PC-9 (cell line): ENCODE measurements around the gene MYEF2. TPM values are rescaled to one million over a fixed set of nuclear protein-coding genes. Genes with fewer than 3 reads are reported as not detected.

Experiments
- BruUV-seq: library from RNA; stranded (reverse); fragments of 400-500 nt; replicated peaks from 2 replicates; lab custom pipeline; 2021; lab: Mats Ljungman, UMichigan
- CTCF ChIA-PET: fragments of 300-600 bp; sonication (Branson Sonifier 250); formaldehyde crosslinking; loops from one replicate; lab custom pipeline; 2022; ENCODE audit warnings: antibody characterized with exemption; lab: Charles Lee
- POLR2A ChIA-PET: fragments of 300-600 bp; sonication (Branson Sonifier 250); formaldehyde crosslinking; loops from one replicate; lab custom pipeline; 2022; ENCODE audit warnings: antibody characterized with exemption; ENCODE audit not compliant: unreplicated experiment; lab: Charles Lee
- DNase-seq, 2 experiments: peaks; one replicate each; pipeline versions ENCODE4 v3.0.0 to v3.0.0-alpha.2; 2015 to 2022; ENCODE audit warnings: mixed read lengths in 1 of 2
- H2AFZ ChIP-seq: fragments of 200-600 bp; sonication (generic); 2 replicates; pipeline ENCODE4 v1.8.1; 2017; ENCODE audit warnings: antibody characterized with exemption
- H3F3A ChIP-seq: fragments of 200-600 bp; sonication (generic); 2 replicates; pipeline ENCODE4 v1.8.1; 2017; ENCODE audit warnings: antibody characterized with exemption, mild to moderate bottlenecking, low read depth; ENCODE audit not compliant: insufficient read depth
- H3K27ac ChIP-seq: fragments of 200-600 bp; sonication (generic); 2 replicates; pipeline ENCODE4 v1.6.1; 2016; ENCODE audit warnings: mixed run types
- H3K27me3 ChIP-seq: fragments of 200-600 bp; sonication (generic); 2 replicates; pipeline ENCODE4 v1.6.1; 2016; ENCODE audit warnings: low read depth, mixed run types; ENCODE audit not compliant: insufficient read depth
- H3K36me3 ChIP-seq: fragments of 200-600 bp; sonication (generic); 2 replicates; pipeline ENCODE4 v1.6.1; 2016; ENCODE audit warnings: low read depth, mixed run types
- H3K4me1 ChIP-seq: fragments of 200-600 bp; sonication (generic); replicated peaks from 2 replicates; pipeline ENCODE4 v1.6.1; 2016; ENCODE audit warnings: mixed run types; ENCODE audit not compliant: insufficient read depth
- H3K4me2 ChIP-seq: fragments of 200-600 bp; sonication (generic); 2 replicates; pipeline ENCODE4 v1.6.1; 2017; ENCODE audit warnings: mixed run types
- H3K4me3 ChIP-seq: fragments of 200-600 bp; sonication (generic); 2 replicates; pipeline ENCODE4 v1.6.1; 2016; ENCODE audit warnings: mixed run types
- H3K79me2 ChIP-seq: fragments of 200-600 bp; sonication (generic); 2 replicates; pipeline ENCODE4 v1.6.1; 2017; ENCODE audit warnings: low read depth, mixed run types
- H3K9me2 ChIP-seq: fragments of 200-600 bp; sonication (generic); 2 replicates; pipeline ENCODE4 v1.8.1; 2017; ENCODE audit warnings: mild to moderate bottlenecking; ENCODE audit not compliant: insufficient read depth
- H3K9me3 ChIP-seq: fragments of 200-600 bp; sonication (generic); 2 replicates; pipeline ENCODE4 v1.8.1; 2016; ENCODE audit warnings: low read depth; ENCODE audit not compliant: insufficient read depth
- H4K20me1 ChIP-seq: fragments of 200-600 bp; sonication (generic); 2 replicates; pipeline ENCODE4 v1.8.1; 2017; ENCODE audit not compliant: insufficient read depth
- CTCF ChIP-seq: fragments of 200-600 bp; sonication (generic); conservative IDR thresholded peaks from 2 replicates; pipeline ENCODE4 v1.6.1; 2017; ENCODE audit warnings: mixed run types, antibody characterized with exemption, mild to moderate bottlenecking, moderate library complexity
- EZH2 ChIP-seq: fragments of 200-600 bp; sonication (generic); IDR thresholded peaks from 2 replicates; pipeline ENCODE4 v1.8.0; 2017; ENCODE audit warnings: antibody characterized with exemption, low read depth
- intact Hi-C: fragments of 100-400 bp; cut with micrococcal nuclease; formaldehyde crosslinking; loops from one replicate; pipeline ENCODE4 v1.10.0; 2022; ENCODE audit not compliant: unreplicated experiment
- total RNA-seq: library from RNA; stranded (reverse); gene quantifications from 2 replicates; pipeline ENCODE4 v1.2.3, GENCODE V29; 2021

Gene MYEF2
- total RNA-seq, 1 experiment from 2014 or later: 2.1 TPM

DNA sequence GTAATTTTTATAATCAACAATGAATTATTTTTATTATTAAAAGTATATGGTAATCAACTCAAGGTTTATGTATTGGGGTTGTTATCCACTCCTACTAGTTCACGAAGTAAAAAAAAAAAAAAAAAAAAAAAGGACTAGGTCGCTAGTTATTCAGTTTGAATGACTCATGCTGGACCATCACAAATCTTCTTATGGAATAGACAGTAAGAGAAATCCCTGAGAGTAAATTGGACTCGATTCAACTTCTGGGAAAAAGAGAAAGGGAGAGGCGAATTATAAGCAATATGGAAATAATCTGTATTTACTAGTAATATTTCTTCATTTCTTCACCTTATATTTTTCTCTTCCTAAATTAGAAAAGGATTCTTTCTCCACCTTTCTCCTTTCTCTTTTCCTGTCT, 2.0 kb downstream of the MYEF2 start:
- no peaks in the 10 kb centered on the region for H3K9me3 ChIP-seq
- no peaks in the 10 kb centered on the region for H3K79me2 ChIP-seq
- H3K27me3 ChIP-seq: peaks cover 8% of the 10 kb centered on the region; the same call in 1 of the 2 replicates
- H3K9me2 ChIP-seq: no peaks in the 10 kb centered on the region
- H3K27ac ChIP-seq: no peak overlapping the region
- no peak for TF ChIP-seq CTCF
- TF ChIP-seq EZH2: no peak
- H3K4me2 ChIP-seq: no peak overlapping the region
- H3K4me1 ChIP-seq: no peaks in the 10 kb centered on the region
- POLR2A ChIA-PET: no interaction called here
- no peak overlapping the region for H2AFZ ChIP-seq
- no peaks in the 10 kb centered on the region for H3F3A ChIP-seq
- BruUV-seq: no TSS peak
- H3K36me3 ChIP-seq: no peaks in the 10 kb centered on the region
- H3K4me3 ChIP-seq: no peak overlapping the region
- DNase-seq: no peak
- no peaks in the 10 kb centered on the region for H4K20me1 ChIP-seq
- CTCF ChIA-PET: no interaction called here
- intact Hi-C loops: no loop called here

DNA sequence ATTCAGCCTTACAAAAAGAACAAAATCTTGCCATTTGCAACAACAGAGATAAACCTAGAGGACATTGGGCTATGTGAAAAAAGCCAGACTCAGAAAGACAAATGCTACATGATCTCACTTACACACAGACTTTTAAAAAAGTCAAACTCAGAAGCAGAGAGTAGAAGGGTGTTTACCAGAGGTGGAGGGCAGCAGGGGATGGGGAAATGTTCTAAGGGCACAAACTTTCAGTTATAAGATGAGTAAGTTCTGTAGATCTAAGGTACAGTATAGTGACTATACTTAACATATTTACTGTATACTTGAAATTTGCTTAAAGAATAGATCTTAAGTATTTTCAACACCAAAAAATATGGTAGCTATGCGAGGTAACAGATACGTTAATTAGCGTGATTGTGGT, 3.0 kb downstream of the MYEF2 start:
- Histone ChIP-seq H3K27ac (no peak overlapping the region), H4K20me1 (no peaks in the 10 kb centered on the region), H3K4me1 (no peaks in the 10 kb centered on the region), H3K79me2 (no peaks in the 10 kb centered on the region), H3F3A (no peaks in the 10 kb centered on the region), H2AFZ (no peak overlapping the region), H3K4me3 (no peak overlapping the region), H3K36me3 (no peaks in the 10 kb centered on the region), H3K27me3 (peaks cover 8% of the 10 kb centered on the region; the same call in 1 of the 2 replicates), H3K4me2 (no peak overlapping the region), H3K9me2 (no peaks in the 10 kb centered on the region), H3K9me3 (no peaks in the 10 kb centered on the region)
- no TSS peak for BruUV-seq
- no peak for TF ChIP-seq CTCF
- TF ChIP-seq EZH2: no peak
- CTCF ChIA-PET: no interaction called here
- intact Hi-C loops: no loop called here
- POLR2A ChIA-PET: no interaction called here
- no peak for DNase-seq

DNA sequence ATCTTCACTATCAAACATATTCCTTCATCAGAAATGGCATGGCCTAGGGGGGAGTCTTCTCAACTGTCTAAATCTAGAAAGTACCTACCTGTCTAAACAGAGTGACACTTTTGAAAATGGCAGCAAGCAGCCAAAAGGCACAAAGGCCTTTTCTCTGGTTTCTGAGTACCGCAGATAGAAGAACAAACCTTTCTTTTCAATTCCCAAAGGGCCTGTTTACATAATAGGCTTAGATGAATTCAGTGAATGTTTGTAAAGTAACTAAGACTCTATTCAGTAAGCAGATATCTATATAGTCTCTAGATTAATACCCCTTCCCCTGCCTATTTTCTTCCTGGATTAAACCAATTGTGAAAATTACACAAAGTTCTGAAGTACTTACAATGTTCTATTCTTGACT, 7.1 kb downstream of the MYEF2 start:
- no peaks in the 10 kb centered on the region for H4K20me1 ChIP-seq
- no peaks in the 10 kb centered on the region for H3K9me2 ChIP-seq
- intact Hi-C loops: no loop called here
- no peak overlapping the region for H3K27ac ChIP-seq
- H3K9me3 ChIP-seq: no peaks in the 10 kb centered on the region
- no peaks in the 10 kb centered on the region for H3K79me2 ChIP-seq
- no peak overlapping the region for H3K4me3 ChIP-seq
- no peak overlapping the region for H3K4me2 ChIP-seq
- POLR2A ChIA-PET: no interaction called here
- H3K4me1 ChIP-seq: no peaks in the 10 kb centered on the region
- TF ChIP-seq CTCF (no peak), EZH2 (no peak)
- CTCF ChIA-PET: no interaction called here
- H3K36me3 ChIP-seq: no peaks in the 10 kb centered on the region
- no peak overlapping the region for H2AFZ ChIP-seq
- no peaks in the 10 kb centered on the region; the same call in 1 of the 2 replicates for H3K27me3 ChIP-seq
- DNase-seq: no peak
- BruUV-seq: no TSS peak
- no peaks in the 10 kb centered on the region for H3F3A ChIP-seq
